HepG2 (cell line): ENCODE results near the gene MAP3K19. TPM values are rescaled to one million over a fixed set of nuclear protein-coding genes. Genes with fewer than 3 reads are reported as not detected.

Experiments
- ATAC-seq: fragments of 200-7000 bp; cut with Tn5 transposase; 3 replicates; pipeline ENCODE4 v1.9.1; 2020; ENCODE audit warnings: mild to moderate bottlenecking, moderate library complexity
- BruUV-seq: library from RNA; stranded (reverse); fragments of 400-500 nt; replicated peaks from 2 replicates; lab custom pipeline; 2021; lab: Mats Ljungman, UMichigan
- CTCF ChIA-PET: fragments of 300-600 bp; formaldehyde crosslinking; extraction: SDS; loops from one replicate; lab custom pipeline; 2021; ENCODE audit warnings: low total read pairs, inconsistent platforms, low intra/inter-chr PET ratio; lab: Yijun Ruan, JAX
- POLR2A ChIA-PET: fragments of 350-600 bp; sonication (Branson Sonifier 250); formaldehyde crosslinking; loops from one replicate; lab custom pipeline; 2020; ENCODE audit warnings: antibody characterized with exemption, inconsistent platforms; lab: Yijun Ruan, JAX
- DNase-seq: peaks from one replicate; pipeline ENCODE4 v3.0.0-alpha.2; 2015; ENCODE audit warnings: low spot score
- FAIRE-seq: peaks from 3 replicates; lab custom pipeline; 2011; peaks lifted over from hg19 to GRCh38; lab: Jason Lieb, UNC
- H2AFZ ChIP-seq: one replicate; pipeline ENCODE4 v1.6.1; 2011; ENCODE audit warnings: low read length, inconsistent platforms
- H3K27ac ChIP-seq: fragments of 300-600 bp; 3 replicates; pipeline ENCODE4 v1.8.0; 2011; ENCODE audit warnings: mixed run types, mild to moderate bottlenecking, mixed read lengths, low read length, inconsistent platforms; ENCODE audit not compliant: insufficient read depth; ENCODE audit errors: extremely low read length
- H3K27me3 ChIP-seq, 2 experiments: fragments of 200-600 bp in 1 of 2; 2 replicates in 1 of 2; 3 replicates in 1 of 2; pipeline versions ENCODE4 v1.6.0 to v1.8.0; 2011; ENCODE audit warnings: low read length in 2 of 2, mild to moderate bottlenecking in 2 of 2, moderate library complexity in 2 of 2, inconsistent platforms in 1 of 2; ENCODE audit not compliant: insufficient read depth in 2 of 2, control insufficient read depth in 1 of 2
- H3K36me3 ChIP-seq, 2 experiments: fragments of 200-600 bp in 1 of 2; replicated peaks in 1 of 2; 2 replicates in 1 of 2; 3 replicates in 1 of 2; pipeline versions ENCODE4 v1.5.1 to v1.8.0; 2011; ENCODE audit warnings: low read length in 2 of 2, inconsistent platforms in 1 of 2; ENCODE audit not compliant: insufficient read depth in 2 of 2, control insufficient read depth in 1 of 2
- H3K4me1 ChIP-seq: 2 replicates; pipeline ENCODE4 v1.5.1; 2012; ENCODE audit warnings: low read length, inconsistent platforms; ENCODE audit not compliant: insufficient read depth
- H3K4me2 ChIP-seq: 2 replicates; pipeline ENCODE4 v1.6.0; 2011; ENCODE audit warnings: low read depth, low read length, inconsistent platforms
- H3K4me3 ChIP-seq, 3 experiments: fragments of 200-600 bp in 1 of 3; sonication (generic), shearing (Covaris generic) in 1 of 3; replicated peaks in 1 of 3; 2 replicates each; pipeline ENCODE4 v1.5.1; 2011 to 2016; ENCODE audit warnings: low read length in 3 of 3, inconsistent platforms in 2 of 3, low read depth in 2 of 3, mild to moderate bottlenecking in 2 of 3, control low read depth in 1 of 3, mixed read lengths in 1 of 3; ENCODE audit not compliant: insufficient read depth in 1 of 3
- H3K79me2 ChIP-seq: one replicate; pipeline ENCODE4 v1.6.1; 2011; ENCODE audit warnings: low read length, inconsistent platforms; ENCODE audit not compliant: insufficient read depth
- H3K9ac ChIP-seq: 2 replicates; pipeline ENCODE4 v1.6.0; 2011; ENCODE audit warnings: mild to moderate bottlenecking, low read depth, low read length, inconsistent platforms; ENCODE audit not compliant: insufficient read depth
- H3K9me3 ChIP-seq: 2 replicates; pipeline ENCODE4 v1.5.1; 2012; ENCODE audit warnings: mild to moderate bottlenecking, low read length
- H4K20me1 ChIP-seq: 2 replicates; pipeline ENCODE4 v1.6.0; 2011; ENCODE audit warnings: inconsistent platforms, mild to moderate bottlenecking, low read length, moderate library complexity; ENCODE audit not compliant: insufficient read depth
- CEBPB ChIP-seq: IDR thresholded peaks from 2 replicates; pipeline ENCODE4 v1.6.1; 2011; ENCODE audit warnings: low read depth, low read length, improper control_type of control experiment, borderline replicate concordance
- CEBPG ChIP-seq: IDR thresholded peaks from 2 replicates; pipeline ENCODE4 v1.6.1; 2016
- GABPA ChIP-seq, 2 experiments: IDR thresholded peaks; 2 replicates each; pipeline ENCODE4 v1.6.1; 2011 to 2016; ENCODE audit warnings: low read depth in 2 of 2, low read length in 1 of 2, missing biosample characterization in 1 of 2, missing genetic modification characterization in 1 of 2
- IRF2 ChIP-seq: IDR thresholded peaks from 2 replicates; pipeline ENCODE4 v1.6.1; 2018; ENCODE audit warnings: missing genetic modification reagents, missing compliant biosample characterization
- KDM2A ChIP-seq: sonication (generic); formaldehyde crosslinking; IDR thresholded peaks from 2 replicates; pipeline ENCODE4 v1.4.0; 2020; ENCODE audit warnings: low read depth, missing genetic modification reagents, borderline replicate concordance
- MTA3 ChIP-seq: sonication (generic); formaldehyde crosslinking; IDR thresholded peaks from 2 replicates; pipeline ENCODE4 v1.4.0; 2020; ENCODE audit warnings: missing genetic modification reagents
- PHF20 ChIP-seq: sonication (generic); formaldehyde crosslinking; IDR thresholded peaks from 2 replicates; pipeline ENCODE4 v1.5.0; 2020; ENCODE audit warnings: mild to moderate bottlenecking, missing genetic modification reagents
- RBAK ChIP-seq: sonication (generic); formaldehyde crosslinking; IDR thresholded peaks from 2 replicates; pipeline ENCODE4 v1.5.1; 2020; ENCODE audit warnings: mild to moderate bottlenecking, missing genetic modification reagents
- SP5 ChIP-seq: IDR thresholded peaks from 2 replicates; pipeline ENCODE4 v1.6.1; 2016; ENCODE audit warnings: low read depth, borderline replicate concordance
- SRSF1 ChIP-seq: fragments of 200-400 bp; formaldehyde crosslinking; optimal IDR thresholded peaks from 2 replicates; pipeline ENCODE3; 2017; ENCODE audit warnings: mild to moderate bottlenecking, low read depth, low read length, moderate library complexity
- U2AF1 ChIP-seq: fragments of 200-400 bp; formaldehyde crosslinking; optimal IDR thresholded peaks from 2 replicates; pipeline ENCODE3; 2017; ENCODE audit warnings: mild to moderate bottlenecking, low read depth, low read length
- U2AF2 ChIP-seq: fragments of 200-400 bp; formaldehyde crosslinking; IDR thresholded peaks from 2 replicates; pipeline ENCODE4 v1.6.1; 2017; ENCODE audit warnings: low read depth, mild to moderate bottlenecking, low read length
- ZNF138 ChIP-seq: sonication (generic); formaldehyde crosslinking; IDR thresholded peaks from 2 replicates; pipeline ENCODE4 v1.5.0; 2020; ENCODE audit warnings: mild to moderate bottlenecking, low read depth, missing genetic modification reagents
- ZNF337 ChIP-seq: sonication (generic); formaldehyde crosslinking; IDR thresholded peaks from 2 replicates; pipeline ENCODE4 v1.5.1; 2020; ENCODE audit warnings: missing genetic modification reagents, low read depth, mild to moderate bottlenecking, borderline replicate concordance
- ZNF563 ChIP-seq: sonication (generic); formaldehyde crosslinking; IDR thresholded peaks from 2 replicates; pipeline ENCODE4 v1.8.0; 2022; ENCODE audit warnings: mild to moderate bottlenecking, moderate library complexity, missing genetic modification reagents
- ZNF782 ChIP-seq: sonication (generic); formaldehyde crosslinking; IDR thresholded peaks from 2 replicates; pipeline ENCODE4 v1.4.0; 2020; ENCODE audit warnings: missing genetic modification reagents, mild to moderate bottlenecking, borderline replicate concordance
- ZSCAN29 ChIP-seq: sonication (generic); formaldehyde crosslinking; conservative IDR thresholded peaks from 2 replicates; pipeline ENCODE4 v1.4.0; 2020; ENCODE audit warnings: mild to moderate bottlenecking, missing genetic modification reagents
- WGBS: methylation state at CpG from one replicate; pipeline ENCODE4 v1.1.6; 2017; ENCODE audit warnings: low lambda C conversion rate; 5-methylcytosine and 5-hydroxymethylcytosine counted together
- in situ Hi-C: cut with HindIII; loops from 2 replicates; pipeline ENCODE4 v1.10.0; 2017; ENCODE audit warnings: low pct_unique_long_range_greater_than_20kb; ENCODE audit not compliant: extremely low pct_ligation_motif_present
- intact Hi-C: fragments of 100-400 bp; cut with micrococcal nuclease; formaldehyde crosslinking; loops from one replicate; pipeline ENCODE4 v1.10.0; 2022; ENCODE audit not compliant: unreplicated experiment
- polyA plus RNA-seq, 8 experiments: library from polyadenylated mRNA; depleted of rRNA in 3 of 8; stranded (reverse) in 7 of 8; unstranded in 1 of 8; fragments of >200 nt; fragmentation: Illumina TruSeq in 4 of 8; extraction: Trizol in 4 of 8; gene quantifications; 2 replicates each; pipeline versions ENCODE4 v1.2.1 to v1.2.3, GENCODE V29; 2011 to 2016; ENCODE audit warnings: low read depth in 4 of 8, missing spikeins in 1 of 8, mixed read lengths in 1 of 8; ENCODE audit not compliant: insufficient read depth in 1 of 8
- total RNA-seq, 5 experiments: library from RNA; depleted of rRNA; stranded (reverse); fragments of >200 nt; fragmentation: Illumina TruSeq; extraction: Trizol; gene quantifications; 2 replicates each; pipeline ENCODE4 v1.2.3, GENCODE V29; 2016; ENCODE audit warnings: low read depth in 1 of 5
- TF ChIP-seq, protein P1 (sequence below): sonication (generic); formaldehyde crosslinking; conservative IDR thresholded peaks from 2 replicates; pipeline ENCODE4 v1.8.1; 2023; ENCODE audit warnings: missing genetic modification reagents
- TF ChIP-seq, protein P2 (sequence below), 2 experiments: sonication (generic) in 1 of 2; formaldehyde crosslinking in 1 of 2; IDR thresholded peaks; 2 replicates each; pipeline versions ENCODE4 v1.4.0 to v1.6.1; 2018 to 2020; ENCODE audit warnings: missing genetic modification reagents in 2 of 2, borderline replicate concordance in 1 of 2, low read depth in 1 of 2, mild to moderate bottlenecking in 1 of 2, missing biosample characterization in 1 of 2

The MAP3K19 gene
- total and polyA plus RNA-seq, 2 of the 13 experiments (the other 11 are each of a cell fraction or from before 2014, with no cell fraction given) = not detected

DNA sequence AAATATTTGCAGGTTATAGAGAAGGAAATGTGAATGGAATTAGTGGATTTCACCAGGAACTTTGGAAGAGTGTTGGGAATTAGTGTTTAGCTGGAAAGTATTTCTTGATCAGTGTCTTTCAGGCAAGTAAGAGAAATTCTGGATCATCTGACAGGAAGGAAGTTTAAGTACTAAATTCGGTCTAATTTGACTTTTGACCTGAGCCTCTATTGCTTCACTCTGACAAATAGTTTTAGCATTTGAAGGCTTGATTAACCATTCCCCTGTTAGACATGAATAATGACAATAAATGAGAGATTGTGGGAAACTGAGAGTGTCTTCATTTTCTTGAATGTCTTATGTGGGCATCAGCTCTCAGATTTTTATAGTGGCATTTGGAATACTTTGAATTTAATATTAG lies 112.6 kb downstream of the MAP3K19 start:
- H3K9ac ChIP-seq = no peak overlapping the region
- peaks cover 44% of the 10 kb centered on the region for H3K4me1 ChIP-seq
- H3K27me3 ChIP-seq = no peaks in the 10 kb centered on the region
- intact Hi-C loops (loop anchor here (10.0 kb wide), 1 partner anchor 1050 kb away; the partner anchor contains the start of gene DARS1), in situ Hi-C loops (no loop called here)
- H3K4me3 ChIP-seq = no peak overlapping the region
- peaks cover 69% of the 10 kb centered on the region for H4K20me1 ChIP-seq
- DNase-seq (no peak), FAIRE-seq (no peak), ATAC-seq (no peak)
- H3K9me3 ChIP-seq = no peaks in the 10 kb centered on the region
- ChIA-PET POLR2A (no interaction called here), CTCF (no interaction called here)
- peaks cover 2 to 36% of the 10 kb centered on the region in 2 experiments for H3K36me3 ChIP-seq
- H3K27ac ChIP-seq = no peak overlapping the region
- TF ChIP-seq U2AF1 = no peak
- no peak for TF ChIP-seq IRF2
- no peak for TF ChIP-seq MTA3 (CRISPR knock-in tag)
- no peak for TF ChIP-seq ZNF337 (CRISPR knock-in tag)
- TF ChIP-seq PHF20 (CRISPR knock-in tag) = no peak
- no peak for TF ChIP-seq KDM2A (CRISPR knock-in tag)
- TF ChIP-seq CEBPB = peak; percentile 47; the same call in 1 of the 2 replicates
- no peak for TF ChIP-seq ZSCAN29 (CRISPR knock-in tag)
- no peak for TF ChIP-seq RBAK (CRISPR knock-in tag)
- TF ChIP-seq, protein P1, sequence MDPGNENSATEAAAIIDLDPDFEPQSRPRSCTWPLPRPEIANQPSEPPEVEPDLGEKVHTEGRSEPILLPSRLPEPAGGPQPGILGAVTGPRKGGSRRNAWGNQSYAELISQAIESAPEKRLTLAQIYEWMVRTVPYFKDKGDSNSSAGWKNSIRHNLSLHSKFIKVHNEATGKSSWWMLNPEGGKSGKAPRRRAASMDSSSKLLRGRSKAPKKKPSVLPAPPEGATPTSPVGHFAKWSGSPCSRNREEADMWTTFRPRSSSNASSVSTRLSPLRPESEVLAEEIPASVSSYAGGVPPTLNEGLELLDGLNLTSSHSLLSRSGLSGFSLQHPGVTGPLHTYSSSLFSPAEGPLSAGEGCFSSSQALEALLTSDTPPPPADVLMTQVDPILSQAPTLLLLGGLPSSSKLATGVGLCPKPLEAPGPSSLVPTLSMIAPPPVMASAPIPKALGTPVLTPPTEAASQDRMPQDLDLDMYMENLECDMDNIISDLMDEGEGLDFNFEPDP (CRISPR knock-in tag) = no peak
- TF ChIP-seq GABPA (IDR thresholded peaks at IDR 0.05; ENCODE audit: low read depth, low read length) = no peak
- TF ChIP-seq GABPA (CRISPR knock-in tag; IDR thresholded peaks at IDR 0.05; ENCODE audit: low read depth) = peak; percentile 33; the same call in 1 of the 2 replicates
- TF ChIP-seq CEBPG (CRISPR knock-in tag) = peak; percentile 57
- TF ChIP-seq SP5 (CRISPR knock-in tag) = no peak
- TF ChIP-seq, protein P2, sequence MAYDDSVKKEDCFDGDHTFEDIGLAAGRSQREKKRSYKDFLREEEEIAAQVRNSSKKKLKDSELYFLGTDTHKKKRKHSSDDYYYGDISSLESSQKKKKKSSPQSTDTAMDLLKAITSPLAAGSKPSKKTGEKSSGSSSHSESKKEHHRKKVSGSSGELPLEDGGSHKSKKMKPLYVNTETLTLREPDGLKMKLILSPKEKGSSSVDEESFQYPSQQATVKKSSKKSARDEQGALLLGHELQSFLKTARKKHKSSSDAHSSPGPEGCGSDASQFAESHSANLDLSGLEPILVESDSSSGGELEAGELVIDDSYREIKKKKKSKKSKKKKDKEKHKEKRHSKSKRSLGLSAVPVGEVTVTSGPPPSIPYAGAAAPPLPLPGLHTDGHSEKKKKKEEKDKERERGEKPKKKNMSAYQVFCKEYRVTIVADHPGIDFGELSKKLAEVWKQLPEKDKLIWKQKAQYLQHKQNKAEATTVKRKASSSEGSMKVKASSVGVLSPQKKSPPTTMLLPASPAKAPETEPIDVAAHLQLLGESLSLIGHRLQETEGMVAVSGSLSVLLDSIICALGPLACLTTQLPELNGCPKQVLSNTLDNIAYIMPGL (CRISPR knock-in tag; IDR thresholded peaks at IDR 0.05; ENCODE audit: borderline replicate concordance in 1 of 2, low read depth in 1 of 2) = no peak
- TF ChIP-seq ZNF138 (CRISPR knock-in tag) = no peak
- no peak for TF ChIP-seq SRSF1
- TF ChIP-seq ZNF782 (CRISPR knock-in tag) = no peak
- TF ChIP-seq U2AF2 = no peak
- TF ChIP-seq ZNF563 (CRISPR knock-in tag) = no peak
- H3K79me2 ChIP-seq = peaks cover 89% of the 10 kb centered on the region
- H3K4me2 ChIP-seq = no peak overlapping the region
- WGBS = 27% methylated on average over 1 of the region's 1 CpG
- no TSS peak for BruUV-seq
- no peak overlapping the region for H2AFZ ChIP-seq
